Hematopoietic multipotent progenitor cell treated with erythropoietin and hydrocortisone succinate and interleukin-3 and kit ligand, for 6 days (in vitro differentiated cells): Measurements from ENCODE around the gene CHD6.

Source experiments
- DNase-seq: peaks from one replicate; pipeline ENCODE4 v3.0.0-alpha.2; 2015

CHD6 gene

DNA sequence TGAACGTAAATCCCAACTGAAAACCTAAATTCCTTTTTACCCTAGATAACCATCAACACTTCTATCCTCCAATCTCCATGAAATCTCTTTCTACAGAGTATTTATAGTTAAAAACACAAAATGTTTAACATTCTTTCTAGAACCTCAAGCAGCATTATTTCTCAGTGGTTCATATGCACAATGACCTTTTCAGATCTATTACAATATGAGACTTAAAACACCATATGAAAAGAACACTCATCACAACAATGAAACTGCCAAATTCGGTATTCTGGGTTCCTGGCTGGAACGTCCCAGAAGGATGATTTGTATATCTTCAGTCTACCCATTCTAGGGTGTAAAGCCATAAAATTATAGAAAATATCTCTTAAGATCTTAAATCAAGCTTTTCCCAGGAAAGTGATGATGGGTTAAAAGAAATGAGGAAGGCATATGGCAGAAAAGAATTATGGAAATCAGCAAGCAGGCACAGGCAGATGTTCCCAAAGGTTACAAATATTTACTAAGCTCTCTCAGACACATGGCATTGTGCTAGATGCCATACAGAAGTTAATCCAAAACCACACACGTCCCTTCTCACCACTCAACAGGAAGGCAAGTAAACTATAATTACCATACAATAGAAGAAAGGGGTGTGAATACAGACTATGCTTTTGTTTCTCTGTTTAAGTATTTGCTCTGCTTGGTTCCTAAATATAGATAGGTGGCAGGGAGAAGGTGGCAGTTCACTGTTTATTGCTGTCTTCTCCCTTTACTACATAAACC lies 118.0 kb downstream of the CHD6 start:
- DNase-seq: no peak

DNA sequence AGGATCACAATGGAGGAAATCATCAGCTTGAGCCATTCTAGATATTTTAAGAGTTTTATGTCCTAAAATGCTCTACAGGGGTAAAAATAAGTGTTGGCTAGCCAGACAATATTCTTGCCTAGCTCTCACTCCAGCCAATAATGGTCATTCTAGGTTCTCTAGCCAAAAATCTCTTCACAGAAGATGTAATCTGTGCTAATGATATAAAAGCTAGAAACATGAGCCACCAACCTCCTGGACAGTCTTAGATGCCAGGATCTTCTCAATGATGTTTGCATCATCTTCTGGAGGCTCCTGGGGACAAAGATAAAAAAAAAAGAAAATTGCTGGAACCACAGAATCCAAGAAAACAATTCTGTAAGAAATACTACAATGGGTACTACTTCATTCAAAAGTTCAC lies 119.1 kb downstream of the CHD6 start:
- no peak for DNase-seq

DNA sequence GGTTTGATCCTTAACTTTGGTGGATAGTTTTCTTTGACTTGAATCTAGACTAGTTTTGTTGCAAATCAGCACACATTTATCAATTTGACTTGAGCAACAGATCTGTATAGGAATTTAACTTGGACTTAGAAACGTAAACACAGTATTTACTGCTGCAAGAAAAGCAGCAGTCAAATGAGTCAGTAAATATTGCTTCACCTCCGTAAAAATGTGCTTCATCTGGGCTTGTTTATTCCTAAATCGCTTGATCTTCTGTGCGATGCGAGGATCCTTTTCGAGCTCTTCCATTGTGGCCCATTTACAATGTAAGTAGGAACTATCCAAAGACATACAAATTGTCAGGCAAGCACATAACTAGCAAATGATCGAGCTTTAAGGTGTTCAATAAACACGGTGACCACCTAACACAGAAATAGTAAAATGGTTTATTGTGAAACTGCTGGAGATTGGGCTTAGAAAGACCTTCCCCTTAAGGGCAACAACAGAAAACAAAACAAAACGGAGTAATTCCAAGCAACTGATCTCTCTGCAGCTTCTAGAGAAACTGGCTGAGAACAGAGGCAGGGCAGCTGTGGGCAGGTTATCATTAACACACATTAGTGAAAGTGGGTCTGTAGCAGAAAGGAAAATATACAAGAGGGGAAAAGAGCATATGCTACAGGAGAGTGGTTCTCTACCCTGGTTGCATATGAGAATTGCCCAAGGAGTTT lies 120.8 kb downstream of the CHD6 start:
- no peak for DNase-seq

- DNase-seq: no peak
These were observed 123.7 kb downstream of the CHD6 start for GRCh38 chr20:41494451-41494850.

- DNase-seq: no peak
These were observed 134.6 kb downstream of the CHD6 start for GRCh38 chr20:41483553-41483930.

- no peak for DNase-seq
These were observed 135.3 kb downstream of the CHD6 start for GRCh38 chr20:41482647-41483552.

DNA sequence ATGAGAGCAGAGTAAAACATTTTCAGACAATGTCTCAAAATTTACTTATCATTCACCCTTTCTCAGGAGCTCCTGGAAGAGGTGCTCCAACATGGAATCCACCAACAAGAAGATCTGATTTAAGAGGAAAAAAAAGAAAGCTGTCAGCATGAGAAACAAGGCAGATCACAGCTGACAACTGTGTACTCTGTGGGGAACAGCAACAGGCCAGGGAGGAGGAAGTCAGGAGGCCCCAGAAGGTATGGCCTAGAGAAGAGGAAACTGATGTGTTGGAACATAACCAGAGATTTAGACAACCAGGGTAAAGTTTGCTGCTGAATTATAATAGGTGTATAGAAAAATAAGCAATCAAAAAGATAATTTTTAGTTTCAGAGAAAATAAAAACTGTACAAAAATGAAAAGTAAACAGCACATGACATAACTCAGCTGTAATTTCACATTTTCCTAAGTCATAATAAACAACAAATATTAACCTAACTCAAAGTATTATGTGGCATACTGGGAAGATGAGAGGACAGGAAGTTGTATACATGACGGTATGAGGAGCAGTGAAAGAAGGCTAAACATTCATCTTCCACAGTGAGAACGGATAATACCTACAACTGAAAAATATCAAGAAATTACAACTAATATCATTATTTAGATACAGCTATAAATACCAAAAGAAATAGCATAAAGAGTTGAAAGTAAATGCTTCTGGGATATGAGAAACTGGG lies 138.0 kb downstream of the CHD6 start:
- DNase-seq: peak; percentile 54

DNA sequence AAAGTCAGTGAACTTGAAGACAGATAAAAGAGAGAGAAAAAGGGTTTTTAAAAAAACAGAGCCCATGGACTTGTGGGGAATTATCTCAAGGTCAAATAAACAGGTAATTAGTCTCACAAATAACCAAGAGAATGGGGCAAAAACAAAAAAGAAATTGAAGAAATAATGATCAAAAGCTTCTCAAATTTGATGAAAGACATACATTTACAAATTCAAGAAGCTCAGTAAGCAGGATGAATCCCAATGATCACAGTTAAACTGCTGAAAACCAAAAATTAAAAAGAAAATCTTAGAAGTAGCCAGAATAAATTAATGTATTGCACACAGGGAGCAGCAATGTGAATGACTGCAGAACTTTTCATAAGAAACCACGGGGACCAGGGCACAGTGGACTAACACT lies 139.1 kb downstream of the CHD6 start:
- DNase-seq: no peak

DNA sequence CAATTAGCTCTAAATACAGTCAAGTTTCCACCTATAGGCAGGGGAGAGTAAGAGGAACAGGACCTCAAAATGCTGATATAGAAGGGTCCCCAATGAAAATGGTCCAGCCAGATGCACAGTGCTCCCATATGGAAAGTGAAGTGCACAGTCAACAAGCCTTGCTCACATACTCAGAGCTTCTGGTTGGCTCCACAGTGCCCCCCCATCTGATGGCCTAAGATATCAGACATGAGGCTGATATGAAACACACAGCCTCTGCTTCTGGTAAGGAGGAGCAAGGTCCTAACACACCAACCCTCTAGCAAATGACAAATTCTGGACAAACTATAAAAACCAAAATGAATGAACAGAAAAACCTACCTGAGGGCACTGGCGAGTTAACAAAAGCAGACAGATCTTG lies 140.2 kb downstream of the CHD6 start:
- peak; percentile 63 for DNase-seq

DNA sequence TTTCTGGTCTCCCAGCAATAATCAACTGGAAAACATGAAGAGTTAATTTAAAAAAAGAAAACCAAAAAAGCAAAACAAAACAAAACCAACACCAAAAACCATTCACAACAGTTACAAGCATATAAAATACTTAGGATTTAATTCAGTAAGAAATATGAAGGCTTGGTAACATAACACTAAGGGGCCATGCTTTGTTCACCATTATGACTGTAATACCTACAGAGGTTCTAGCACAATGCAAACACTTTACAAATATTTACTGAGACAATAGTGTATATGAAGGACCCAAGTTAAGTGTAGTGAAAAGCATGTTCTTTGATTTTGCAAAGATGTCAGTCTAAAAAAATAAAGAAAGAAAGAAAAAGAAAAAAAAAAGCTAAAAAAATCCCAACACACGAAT lies 141.7 kb downstream of the CHD6 start:
- no peak for DNase-seq

- DNase-seq: peak; percentile 79
These were observed 142.2 kb downstream of the CHD6 start for GRCh38 chr20:41476013-41476441.

GRCh38 chr20:41475503-41475902 lies 142.7 kb downstream of the CHD6 start:
- DNase-seq: no peak

DNA sequence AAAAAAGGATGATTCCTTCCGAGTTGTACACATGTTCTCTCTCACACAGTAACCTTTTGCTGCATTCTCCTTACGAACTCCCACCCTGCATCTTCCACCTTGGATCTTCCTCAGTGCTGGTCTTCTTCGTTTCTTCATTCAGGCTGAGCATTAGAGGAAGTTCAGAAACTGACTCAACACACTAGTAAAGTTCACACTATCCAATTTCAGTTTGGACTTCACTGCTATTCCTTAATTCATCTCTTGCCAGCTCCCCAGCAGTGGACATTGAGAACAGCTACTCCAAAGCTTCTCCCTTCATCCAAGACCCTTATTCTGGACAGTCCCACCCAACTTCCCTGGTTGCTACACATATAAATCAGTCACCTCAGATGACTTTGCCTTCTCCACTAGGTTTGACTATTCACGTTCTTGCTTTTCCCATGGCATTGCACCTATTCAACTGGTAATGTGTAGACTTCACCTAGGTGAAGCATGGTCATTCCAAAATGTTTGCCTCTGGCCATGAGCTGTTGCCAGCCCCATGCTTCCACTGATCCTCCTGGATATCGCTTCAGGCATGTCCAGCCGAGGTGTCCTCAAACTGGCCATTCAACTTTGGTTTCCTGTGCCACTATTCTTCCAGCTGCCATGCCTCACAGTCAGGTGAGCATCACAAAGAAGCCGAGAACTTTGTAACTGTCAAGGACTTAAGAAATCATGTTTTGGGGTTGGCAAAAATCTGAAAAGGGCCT lies 147.6 kb downstream of the CHD6 start:
- DNase-seq: no peak

DNA sequence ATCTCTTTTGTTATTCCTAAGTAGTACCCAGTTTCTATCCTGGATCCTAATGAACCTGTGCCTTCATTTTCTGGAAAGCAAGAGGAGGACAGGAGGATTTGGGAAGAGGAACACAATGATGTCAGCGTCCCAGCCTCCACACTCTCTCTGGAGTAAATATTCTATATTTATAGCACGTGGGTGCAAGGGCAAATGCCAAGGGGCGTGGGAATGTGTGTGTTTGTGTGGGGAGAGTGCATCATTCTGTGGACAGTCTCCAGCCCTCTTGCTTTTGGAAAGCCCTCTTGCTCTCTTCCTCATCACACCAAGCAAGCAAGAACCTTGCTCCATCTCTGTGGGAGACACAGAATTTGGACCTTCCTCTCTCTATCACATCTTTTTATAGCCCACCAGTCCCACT lies 148.3 kb downstream of the CHD6 start:
- no peak for DNase-seq

DNA sequence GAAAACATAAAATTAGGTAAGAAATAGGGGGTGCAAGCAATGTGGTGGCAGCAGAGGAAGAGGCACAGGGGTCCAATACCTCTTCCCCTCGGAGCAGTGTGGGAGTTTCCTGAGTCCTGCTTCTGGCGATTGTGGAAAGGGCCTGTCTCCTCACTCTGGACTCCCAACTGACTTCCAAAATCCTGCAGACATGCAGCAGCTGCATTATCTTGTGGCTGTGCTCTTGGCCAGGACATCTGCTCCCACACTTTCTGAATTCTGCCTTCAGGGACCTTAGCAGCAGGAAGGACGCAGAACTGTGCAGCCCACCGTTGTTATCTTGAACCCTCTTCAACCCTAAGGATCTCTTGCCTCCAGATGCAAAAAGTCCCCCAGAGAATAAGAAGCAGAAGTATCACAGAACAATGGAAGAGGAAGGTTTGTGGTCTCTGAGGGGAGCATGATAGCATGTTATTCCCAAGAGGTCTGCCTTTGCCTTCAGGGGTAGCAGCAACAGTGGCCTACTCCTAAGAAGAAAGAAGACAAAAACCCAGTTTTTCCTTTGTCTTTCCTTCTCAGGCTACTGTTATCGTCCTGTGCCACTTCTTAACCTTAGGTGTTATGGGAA lies 149.1 kb downstream of the CHD6 start:
- no peak for DNase-seq

DNA sequence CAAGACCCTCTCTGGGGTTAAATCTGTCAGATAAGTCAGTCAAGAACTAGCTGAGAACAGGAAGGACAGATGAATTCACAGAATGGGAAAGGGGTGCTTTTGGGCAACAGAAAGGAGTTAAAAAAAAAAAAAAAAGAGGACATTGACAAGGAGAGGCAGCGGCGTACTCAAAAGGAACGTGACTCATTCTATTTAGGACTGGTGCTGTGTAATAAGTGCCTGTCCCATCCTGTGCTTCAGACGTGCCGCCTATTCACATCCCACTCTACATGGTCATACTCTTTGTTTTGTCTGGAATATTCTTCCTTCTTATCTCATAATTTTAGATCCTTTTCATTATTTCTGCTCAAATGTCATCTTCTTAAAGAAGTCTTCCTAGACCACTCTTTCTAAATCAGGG lies 150.5 kb downstream of the CHD6 start:
- no peak for DNase-seq

- no peak for DNase-seq
These were observed 151.0 kb downstream of the CHD6 start for GRCh38 chr20:41467220-41467619.

GRCh38 chr20:41463567-41463966 lies 154.6 kb downstream of the CHD6 start:
- no peak for DNase-seq

DNA sequence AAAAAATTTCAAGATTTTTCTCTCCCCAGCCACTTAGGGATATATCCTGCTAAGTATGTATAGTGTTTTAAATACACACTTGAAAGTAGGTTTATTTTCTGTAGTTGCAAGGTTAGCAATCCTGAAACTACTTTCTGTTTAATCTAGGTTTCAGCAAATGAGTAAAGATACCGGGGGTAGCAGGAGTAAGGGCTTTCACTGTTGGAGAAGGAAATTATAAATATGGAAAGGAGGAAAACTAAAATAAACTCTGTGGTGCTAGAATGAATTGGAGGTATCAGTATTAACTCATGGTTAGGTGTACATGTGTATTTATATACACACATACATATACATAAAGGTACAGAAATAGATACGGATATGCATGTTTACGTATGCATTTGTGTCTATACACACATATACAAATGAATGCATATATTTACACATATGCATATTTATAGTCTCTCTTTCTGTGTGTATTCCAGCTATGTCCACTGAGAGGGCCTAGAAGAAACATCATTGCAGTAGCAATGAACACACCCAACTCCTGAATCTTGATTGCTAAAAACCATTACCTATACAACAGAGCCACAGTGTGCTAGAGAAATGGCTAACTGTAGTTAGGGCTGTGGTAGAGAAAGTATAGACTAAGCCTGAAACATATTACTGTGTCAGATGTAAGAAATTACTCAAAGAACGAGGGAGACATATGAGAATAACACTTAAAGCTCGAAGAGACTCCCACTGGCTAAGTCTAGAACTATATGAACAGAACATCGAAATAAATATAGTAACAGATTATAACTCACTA lies 155.6 kb downstream of the CHD6 start:
- DNase-seq: no peak

DNA sequence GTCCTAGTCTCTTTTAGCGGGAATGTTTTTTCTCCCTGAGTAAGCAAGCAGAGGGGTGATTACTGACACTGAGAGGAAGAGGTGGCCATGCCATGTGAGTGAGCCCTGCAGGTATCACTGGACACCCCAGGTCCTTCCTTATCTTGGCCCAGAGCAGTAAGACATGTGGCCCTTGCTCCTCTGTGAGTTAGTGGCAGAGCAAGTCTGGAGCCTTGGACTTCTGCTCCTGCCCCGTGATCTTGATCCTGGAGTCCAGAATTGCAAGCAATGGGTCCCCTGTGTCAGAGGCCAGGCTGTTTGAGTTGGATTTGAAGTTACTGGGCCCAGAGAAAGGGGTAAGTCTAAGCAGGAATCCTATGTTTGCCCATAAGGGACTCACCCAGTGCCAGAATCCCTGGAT lies 159.4 kb downstream of the CHD6 start:
- DNase-seq: no peak
